ENCODE data around the gene BTF3.

Gene BTF3

DNA sequence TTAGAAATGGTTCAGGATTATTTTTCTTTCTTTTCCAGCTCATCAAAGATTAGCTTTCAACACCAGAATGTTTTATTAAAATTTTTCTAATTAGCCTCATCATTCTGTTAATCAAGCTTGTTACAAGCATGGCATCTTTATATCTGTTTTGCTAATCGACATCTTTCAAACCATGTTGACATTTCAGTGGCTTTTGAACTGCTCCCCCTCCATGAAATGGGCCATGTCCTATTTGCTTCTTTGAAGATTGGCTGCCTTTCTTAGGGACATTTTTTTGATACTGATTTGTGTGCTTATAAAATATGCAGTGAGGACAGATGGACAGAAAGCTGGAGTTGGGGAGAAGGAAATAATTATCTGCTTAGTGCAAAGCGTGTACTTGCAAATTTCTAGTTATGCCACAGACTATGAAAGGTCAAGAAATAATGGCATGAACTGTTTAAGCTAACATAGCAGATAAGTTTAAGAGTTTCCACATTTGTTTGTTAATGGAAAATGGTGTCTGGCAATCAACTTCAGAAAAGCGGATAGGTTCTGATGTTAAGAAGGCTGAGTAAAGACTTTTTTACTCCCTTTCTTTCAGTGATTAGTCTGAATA is 27.5 kb downstream of the BTF3 start:
- DNase-seq (ENCODE audit: low read depth): no peak

DNA sequence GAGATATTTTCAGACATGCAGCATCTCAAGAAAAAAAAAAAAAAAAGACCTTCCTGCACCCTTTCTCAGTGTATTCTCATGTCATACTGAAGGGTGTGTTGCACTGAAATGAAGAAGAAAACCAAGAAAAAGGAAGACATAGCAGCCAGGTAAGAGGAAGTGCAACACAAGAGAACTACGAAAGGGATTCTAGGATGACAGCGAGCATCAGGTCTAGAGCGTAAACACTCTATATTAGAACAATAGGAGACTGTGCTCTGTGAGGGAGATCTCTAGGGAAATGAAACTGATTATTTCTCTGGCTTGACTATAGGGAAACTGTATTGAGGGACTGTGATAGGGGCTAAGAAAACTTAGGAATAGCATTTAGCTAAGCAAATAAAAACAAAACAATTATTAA is 30.0 kb downstream of the BTF3 start:
- DNase-seq (ENCODE audit: low read depth): no peak

DNA sequence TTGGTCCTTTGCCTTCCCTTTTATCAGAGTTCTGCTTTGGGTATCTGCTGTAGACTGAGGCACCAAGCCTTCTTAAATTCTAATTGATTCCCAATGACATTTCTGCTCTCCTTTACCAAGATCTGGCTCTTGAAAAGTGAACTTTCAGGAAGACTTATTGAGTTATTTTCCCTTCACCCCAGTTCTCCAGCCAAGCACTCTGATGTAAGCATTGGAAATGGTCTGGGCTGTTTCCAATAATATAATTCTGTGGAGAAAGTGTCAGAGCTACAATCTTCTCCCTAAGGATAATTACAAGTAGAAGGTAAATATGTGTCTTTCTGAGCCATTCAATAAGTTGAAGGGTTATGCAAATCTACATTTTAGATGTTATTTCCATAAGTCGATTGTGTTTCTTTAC is 30.8 kb downstream of the BTF3 start:
- DNase-seq (ENCODE audit: low read depth): no peak

DNA sequence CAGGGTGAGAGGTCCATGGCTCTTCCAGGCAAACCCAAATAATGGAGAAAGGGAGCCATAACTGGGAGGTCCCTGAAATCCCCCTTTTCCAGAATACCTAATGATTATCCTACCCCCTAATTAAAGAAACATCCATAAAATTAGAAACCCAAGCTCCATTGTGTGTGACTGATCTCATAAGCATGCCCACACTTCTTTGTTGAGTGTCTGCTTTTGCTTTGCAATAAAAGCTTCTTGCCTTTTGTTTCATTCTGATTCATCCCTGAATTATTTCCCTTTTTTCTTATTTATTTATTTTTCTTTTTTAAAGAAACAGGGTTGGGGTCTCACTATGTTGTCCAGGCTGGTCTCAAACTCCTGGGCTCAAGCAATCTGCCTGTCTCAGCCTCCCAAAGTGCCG is 33.1 kb downstream of the BTF3 start:
- no peak for DNase-seq (ENCODE audit: low read depth)

DNA sequence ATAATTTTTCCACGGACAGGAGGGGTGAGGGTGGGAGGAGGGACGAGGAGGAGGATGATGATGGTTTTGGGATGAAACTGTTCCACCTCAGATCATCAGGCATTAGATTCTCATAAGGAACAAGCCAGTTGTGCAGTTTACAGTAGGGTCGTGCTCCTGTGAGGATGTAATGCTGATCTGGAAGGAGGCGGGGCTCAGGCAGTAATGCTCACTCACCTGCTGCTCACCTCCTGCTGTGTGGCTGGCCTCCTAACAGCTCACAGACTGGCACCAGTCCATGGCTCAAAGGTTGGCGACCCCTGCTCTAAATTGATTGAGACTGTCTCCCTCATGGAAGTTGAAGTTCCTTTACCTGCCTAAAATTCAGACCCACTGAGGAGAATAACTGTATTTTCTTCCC is 34.0 kb downstream of the BTF3 start:
- DNase-seq (ENCODE audit: low read depth): no peak

DNA sequence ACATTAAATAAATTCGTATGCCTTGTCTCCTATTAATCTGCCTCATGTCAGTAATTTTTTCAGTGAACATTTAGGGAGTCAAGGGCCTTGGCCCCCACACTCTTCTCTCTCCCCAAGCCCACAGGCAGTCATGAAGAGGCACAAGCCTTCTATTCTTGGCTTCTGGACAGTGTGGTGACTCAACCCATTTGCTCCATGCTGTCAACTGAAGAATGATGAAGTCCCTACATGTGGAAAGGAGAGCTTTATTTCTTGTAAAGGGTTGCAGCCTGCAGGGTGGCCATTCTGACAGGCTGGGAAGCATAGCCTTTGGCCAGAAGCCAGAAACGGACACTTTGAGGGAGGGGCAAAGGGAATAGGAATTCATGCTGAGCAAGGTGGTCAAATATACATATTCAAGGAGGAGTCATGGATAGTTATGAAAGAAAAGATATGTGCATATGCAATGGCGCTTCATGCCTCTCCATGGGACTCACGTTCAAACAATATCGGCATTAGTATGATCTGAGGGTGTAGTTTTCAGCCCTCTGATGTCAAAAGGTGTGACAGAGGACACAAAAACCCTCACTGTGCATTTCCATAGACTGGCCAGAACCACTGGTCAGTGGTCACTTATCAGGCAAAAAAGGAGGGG is 35.9 kb downstream of the BTF3 start:
- DNase-seq (ENCODE audit: low read depth): no peak

DNA sequence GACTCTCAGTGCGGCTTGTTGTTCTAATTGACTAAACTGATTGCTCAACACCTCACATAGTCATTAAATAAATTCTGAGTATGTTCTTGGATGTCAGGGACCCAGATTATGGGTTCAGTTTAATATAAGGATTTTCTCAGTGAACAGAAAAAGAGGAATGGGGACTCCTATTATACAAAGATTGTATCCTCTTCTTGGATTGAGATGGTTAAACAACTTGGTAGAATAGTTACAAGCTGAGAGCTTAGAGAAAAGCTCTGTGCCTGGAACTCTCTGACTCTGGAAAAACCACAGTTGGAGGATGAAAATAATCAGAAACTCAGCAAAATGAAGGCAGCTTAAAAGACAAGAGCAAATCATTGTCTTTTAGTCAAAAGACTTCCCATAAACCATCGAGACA is 36.7 kb downstream of the BTF3 start:
- no peak for DNase-seq (ENCODE audit: low read depth)

DNA sequence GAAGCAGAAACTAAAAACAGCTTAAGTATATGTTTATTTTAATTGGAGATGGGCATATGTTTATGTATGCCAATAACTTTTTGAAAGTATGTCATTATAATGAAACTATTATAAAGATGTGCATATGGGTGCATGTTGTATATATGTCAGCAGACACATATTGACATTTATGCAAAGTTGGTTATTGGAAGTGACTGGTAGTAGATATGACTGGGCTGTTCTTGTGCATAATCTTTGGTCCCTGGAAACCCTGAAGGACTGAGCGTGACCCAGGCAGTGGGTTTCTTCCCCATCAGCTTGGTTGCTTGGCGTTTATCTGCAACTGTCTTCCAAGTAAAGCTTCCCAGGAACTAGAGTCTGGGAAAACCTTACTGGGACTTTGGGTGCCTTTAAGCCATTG is 41.5 kb downstream of the BTF3 start:
- no peak for DNase-seq (ENCODE audit: low read depth)

DNA sequence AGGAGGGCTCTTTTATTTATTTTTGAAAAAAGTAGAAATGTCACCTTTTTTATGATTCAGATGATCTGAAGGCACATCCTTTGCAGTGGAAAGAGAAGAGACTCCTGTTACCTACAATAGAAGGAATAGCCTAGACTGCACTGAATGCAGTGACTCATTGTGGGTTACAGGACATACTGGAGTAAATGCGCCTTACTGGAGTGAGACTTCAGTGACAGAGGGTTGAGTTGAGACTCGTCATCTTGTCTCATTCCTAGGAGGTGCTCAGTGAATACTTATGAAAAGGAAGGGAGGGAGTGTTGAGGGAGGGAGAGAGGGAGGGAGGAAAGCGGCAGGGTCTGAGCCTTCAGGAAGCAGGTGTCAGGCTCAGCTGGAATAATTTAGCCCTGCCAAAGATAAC is 42.0 kb downstream of the BTF3 start:
- DNase-seq (ENCODE audit: low read depth): no peak

DNA sequence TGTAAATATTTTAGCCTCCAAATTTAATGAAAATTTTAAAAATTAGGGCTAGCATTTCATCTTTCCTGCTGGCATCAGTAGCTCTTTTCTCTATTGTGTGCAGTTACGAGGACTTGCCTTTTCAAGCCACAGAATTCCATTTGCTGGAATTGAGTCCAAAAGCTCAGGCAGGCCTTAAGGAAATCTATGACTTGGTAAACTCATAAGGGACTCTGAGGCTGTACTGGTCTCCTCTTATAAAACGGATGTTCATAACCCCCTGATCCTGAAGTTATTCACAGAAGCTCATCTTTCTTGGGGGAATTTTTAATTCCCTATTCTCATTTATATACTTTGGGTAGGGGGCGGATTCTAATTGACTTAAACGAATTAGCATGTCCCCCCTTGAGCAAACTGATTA is 43.8 kb downstream of the BTF3 start:
- no peak for DNase-seq (ENCODE audit: low read depth)

DNA sequence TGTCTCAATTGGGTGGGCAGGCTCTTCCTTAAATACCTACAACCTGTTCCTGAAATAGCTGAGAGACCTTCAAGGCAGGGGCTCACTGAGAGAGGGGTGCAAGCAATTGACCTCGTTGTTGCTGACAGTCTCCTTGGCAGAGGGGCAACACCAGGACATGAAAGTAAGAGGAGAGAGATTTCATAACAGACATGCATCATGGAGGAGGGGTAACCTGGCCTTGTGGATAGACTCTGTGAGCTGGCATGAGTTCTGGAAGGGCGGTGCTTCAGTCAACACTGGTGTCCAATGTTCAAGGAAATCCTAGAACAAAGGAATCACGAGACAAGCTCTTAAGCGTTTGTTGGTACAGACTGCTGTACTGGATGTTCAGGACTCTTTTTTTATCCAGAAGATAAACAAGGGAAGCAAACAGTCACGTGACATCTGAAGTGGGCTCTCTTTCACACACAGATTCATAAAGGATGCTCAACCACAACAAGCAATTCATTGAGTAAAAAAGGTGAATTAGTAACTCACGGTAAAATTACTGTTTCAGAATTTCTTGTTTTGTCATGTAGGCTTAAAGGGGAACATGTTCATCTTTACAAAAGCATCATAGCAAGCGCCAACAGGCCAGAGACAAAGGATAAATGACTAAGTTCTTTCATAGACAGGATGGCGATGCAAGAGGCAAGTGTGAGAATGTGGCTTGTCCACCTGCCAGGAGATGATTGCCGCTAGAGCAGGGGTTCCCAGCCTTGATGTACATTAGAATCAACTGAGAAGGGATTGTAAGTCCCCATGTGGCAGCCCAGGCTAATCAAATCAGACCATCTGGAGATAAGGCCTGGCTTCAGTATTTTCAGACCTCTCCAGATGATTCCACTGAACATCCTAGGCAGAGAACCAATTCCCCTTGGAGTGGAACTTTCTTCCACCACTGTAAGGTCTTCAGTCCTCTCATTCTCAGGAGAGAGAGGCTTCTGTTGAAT is 46.5 kb downstream of the BTF3 start:
- no peak for DNase-seq (ENCODE audit: low read depth)

DNA sequence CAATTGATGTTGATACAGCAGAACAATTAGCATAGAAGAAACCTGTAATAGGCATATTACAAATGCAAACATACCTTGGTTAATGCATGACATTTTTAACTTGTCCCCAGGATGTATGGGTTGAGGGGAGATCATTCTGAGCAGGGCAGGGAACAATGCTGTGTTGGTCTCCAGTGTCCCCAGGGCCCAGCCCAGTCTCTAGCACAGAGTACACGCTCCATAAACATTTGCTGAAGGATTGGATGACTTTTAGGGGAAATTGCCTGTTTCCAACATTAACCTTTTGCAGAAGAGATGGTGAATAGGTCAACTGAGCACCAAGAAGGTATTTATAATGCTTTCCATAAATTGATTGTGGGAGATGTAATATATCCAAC is 47.1 kb downstream of the BTF3 start:
- no peak for DNase-seq (ENCODE audit: low read depth)

DNA sequence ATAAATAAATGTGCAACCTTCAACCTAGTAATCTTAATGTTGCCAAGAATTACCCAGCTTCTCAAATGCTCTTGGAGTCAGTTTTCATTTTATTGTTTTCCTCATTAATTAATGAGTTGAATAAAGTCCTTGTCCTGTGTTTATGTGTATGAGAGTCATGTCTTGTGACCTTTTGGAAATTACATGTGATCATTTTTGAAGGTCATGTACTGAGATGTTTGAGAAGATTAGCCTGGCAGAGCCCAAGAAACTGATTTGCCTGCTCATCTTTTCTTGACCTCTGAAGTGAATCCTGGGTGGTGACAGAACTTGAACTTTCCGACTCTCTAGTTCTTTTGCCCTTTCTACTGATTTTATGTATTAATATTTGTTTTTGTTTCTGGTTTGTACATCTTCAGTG is 51.8 kb downstream of the BTF3 start:
- no peak for DNase-seq (ENCODE audit: low read depth)

DNA sequence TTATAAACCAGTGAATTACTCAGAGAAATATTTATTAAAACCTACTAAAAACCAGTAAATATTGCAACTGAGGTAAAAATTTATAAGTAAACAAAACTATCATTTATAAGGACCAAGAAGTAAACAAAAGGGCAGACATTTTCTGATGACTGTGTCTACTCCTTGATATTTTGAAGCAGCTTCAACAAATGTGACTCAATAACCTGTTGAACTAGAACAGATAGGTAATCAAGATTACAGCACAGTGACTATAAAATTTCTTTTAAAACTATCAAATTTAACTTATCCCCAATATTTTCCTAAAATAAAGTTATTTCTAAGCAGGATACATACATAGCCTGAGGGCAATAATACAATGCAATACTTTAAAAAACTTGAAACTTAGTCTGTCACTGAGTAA is 54.4 kb downstream of the BTF3 start:
- DNase-seq (ENCODE audit: low read depth): no peak
